MM.1S (cell line): ENCODE data around the gene ANTXRL.

Experiments used
- DNase-seq: peaks from one replicate; pipeline ENCODE4 v3.0.0-alpha.2; 2015
- H2AFZ ChIP-seq: fragments of 300-600 bp; sonication (generic); 2 replicates; pipeline ENCODE4 v1.6.0; 2016; ENCODE audit warnings: antibody characterized with exemption, low read length
- H3F3A ChIP-seq: fragments of 300-600 bp; sonication (generic); 2 replicates; pipeline ENCODE4 v1.6.1; 2016; ENCODE audit warnings: mild to moderate bottlenecking, antibody characterized with exemption, low read length, moderate library complexity, mixed read lengths; ENCODE audit not compliant: insufficient read depth
- H3K27ac ChIP-seq: fragments of 300-600 bp; sonication (generic); 2 replicates; pipeline ENCODE4 v1.5.1; 2016; ENCODE audit warnings: mild to moderate bottlenecking, low read length
- H3K27me3 ChIP-seq: fragments of 300-600 bp; sonication (generic); replicated peaks from 2 replicates; pipeline ENCODE4 v1.6.0; 2016; ENCODE audit warnings: low read length; ENCODE audit not compliant: insufficient read depth
- H3K36me3 ChIP-seq: fragments of 300-600 bp; sonication (generic); replicated peaks from 2 replicates; pipeline ENCODE4 v1.6.1; 2016; ENCODE audit warnings: mild to moderate bottlenecking, low read length, mixed read lengths; ENCODE audit not compliant: insufficient read depth
- H3K4me1 ChIP-seq: fragments of 300-600 bp; sonication (generic); 2 replicates; pipeline ENCODE4 v1.6.1; 2016; ENCODE audit warnings: low read length, mixed read lengths
- H3K4me2 ChIP-seq: fragments of 300-600 bp; sonication (generic); 2 replicates; pipeline ENCODE4 v1.6.0; 2016; ENCODE audit warnings: low read depth, low read length
- H3K4me3 ChIP-seq: fragments of 300-600 bp; sonication (generic); 2 replicates; pipeline ENCODE4 v1.5.1; 2016; ENCODE audit warnings: low read length, mixed read lengths
- H3K79me2 ChIP-seq: fragments of 300-600 bp; sonication (generic); 2 replicates; pipeline ENCODE4 v1.6.1; 2016; ENCODE audit warnings: mixed run types, low read length, mixed read lengths
- H3K9ac ChIP-seq: fragments of 300-600 bp; sonication (generic); 2 replicates; pipeline ENCODE4 v1.6.1; 2016; ENCODE audit warnings: low read length, mixed read lengths
- H3K9me2 ChIP-seq: fragments of 300-600 bp; sonication (generic); replicated peaks from 2 replicates; pipeline ENCODE4 v1.6.1; 2016; ENCODE audit warnings: mild to moderate bottlenecking, low read length, mixed read lengths; ENCODE audit not compliant: insufficient read depth
- H3K9me3 ChIP-seq: fragments of 300-600 bp; sonication (generic); replicated peaks from 2 replicates; pipeline ENCODE4 v1.6.1; 2016; ENCODE audit warnings: mild to moderate bottlenecking, low read length, mixed read lengths; ENCODE audit not compliant: insufficient read depth
- H4K20me1 ChIP-seq: fragments of 300-600 bp; sonication (generic); 2 replicates; pipeline ENCODE4 v1.6.1; 2016; ENCODE audit warnings: mild to moderate bottlenecking, low read length, moderate library complexity, mixed read lengths; ENCODE audit not compliant: insufficient read depth
- CTCF ChIP-seq: fragments of 300-600 bp; sonication (generic); IDR thresholded peaks from 2 replicates; pipeline ENCODE4 v1.5.1; 2016; ENCODE audit warnings: antibody characterized with exemption, low read length, mixed read lengths
- EZH2 ChIP-seq: fragments of 300-600 bp; sonication (generic); optimal IDR thresholded peaks from 2 replicates; pipeline ENCODE3; 2017; ENCODE audit warnings: low read depth, mild to moderate bottlenecking, antibody characterized with exemption, low read length, mixed read lengths
- EZH2phosphoT487 ChIP-seq: fragments of 300-600 bp; sonication (generic); IDR thresholded peaks from 2 replicates; pipeline ENCODE4 v1.6.1; 2018; ENCODE audit warnings: antibody characterized with exemption, low read length

ANTXRL gene

GRCh38 chr10:46291817-46292572, 5.2 kb downstream of the ANTXRL start:
- H3K27ac ChIP-seq, result no peak overlapping the region
- H3K27me3 ChIP-seq, result no peaks in the 10 kb centered on the region
- no peak overlapping the region for H3K4me3 ChIP-seq
- TF ChIP-seq EZH2 (no peak), EZH2phosphoT487 (no peak), CTCF (no peak)
- H3K4me2 ChIP-seq, result no peak overlapping the region
- no peak overlapping the region for H2AFZ ChIP-seq
- H3K9me3 ChIP-seq, result no peaks in the 10 kb centered on the region
- H3K79me2 ChIP-seq, result no peaks in the 10 kb centered on the region
- no peak overlapping the region for H3K9ac ChIP-seq
- H3K36me3 ChIP-seq, result no peaks in the 10 kb centered on the region
- no peak for DNase-seq
- no peaks in the 10 kb centered on the region for H4K20me1 ChIP-seq
- H3K9me2 ChIP-seq, result no peaks in the 10 kb centered on the region
- H3F3A ChIP-seq, result no peaks in the 10 kb centered on the region
- H3K4me1 ChIP-seq, result no peaks in the 10 kb centered on the region

DNA sequence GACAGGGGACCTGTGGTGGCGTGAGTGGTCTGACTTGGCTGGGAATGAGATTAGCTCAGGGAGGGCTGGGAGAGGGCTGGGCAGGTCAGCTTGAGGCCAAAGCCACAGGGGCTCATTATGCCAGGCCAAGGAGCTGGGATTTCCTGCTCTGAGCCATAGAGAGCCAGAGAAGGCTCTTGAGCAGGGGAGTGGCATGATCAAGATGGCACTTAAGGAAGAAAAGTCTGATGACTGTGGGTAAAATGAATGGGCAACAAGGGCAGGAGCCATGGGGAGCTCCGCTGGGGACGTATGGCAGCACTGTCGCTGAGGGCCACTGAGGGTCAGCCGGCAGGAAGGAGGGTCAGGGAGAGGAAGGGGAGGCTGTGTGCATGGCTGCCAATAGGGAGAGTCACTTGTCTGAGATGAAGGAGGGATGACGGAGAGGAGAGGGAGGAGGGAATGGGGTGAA, 5.8 kb downstream of the ANTXRL start:
- no peaks in the 10 kb centered on the region for H3K9me2 ChIP-seq
- no peaks in the 10 kb centered on the region for H3K9me3 ChIP-seq
- H3K4me2 ChIP-seq, result no peak overlapping the region
- no peak overlapping the region for H3K9ac ChIP-seq
- H2AFZ ChIP-seq, result no peak overlapping the region
- TF ChIP-seq EZH2phosphoT487 (no peak), CTCF (no peak), EZH2 (no peak)
- no peaks in the 10 kb centered on the region for H3F3A ChIP-seq
- no peaks in the 10 kb centered on the region for H3K27me3 ChIP-seq
- DNase-seq, result no peak
- H3K79me2 ChIP-seq, result no peaks in the 10 kb centered on the region
- H4K20me1 ChIP-seq, result no peaks in the 10 kb centered on the region
- H3K36me3 ChIP-seq, result no peaks in the 10 kb centered on the region
- no peak overlapping the region for H3K27ac ChIP-seq
- H3K4me1 ChIP-seq, result no peaks in the 10 kb centered on the region
- H3K4me3 ChIP-seq, result no peak overlapping the region

GRCh38 chr10:46293228-46293627, 6.4 kb downstream of the ANTXRL start:
- Histone ChIP-seq H4K20me1 (no peaks in the 10 kb centered on the region), H3K79me2 (no peaks in the 10 kb centered on the region), H3K36me3 (no peaks in the 10 kb centered on the region), H3K4me3 (no peak overlapping the region), H3K27me3 (no peaks in the 10 kb centered on the region), H3K4me2 (no peak overlapping the region), H2AFZ (no peak overlapping the region), H3K4me1 (no peaks in the 10 kb centered on the region), H3K9me2 (no peaks in the 10 kb centered on the region), H3F3A (no peaks in the 10 kb centered on the region), H3K9ac (no peak overlapping the region), H3K9me3 (no peaks in the 10 kb centered on the region), H3K27ac (no peak overlapping the region)
- TF ChIP-seq EZH2phosphoT487 (no peak), EZH2 (no peak), CTCF (no peak)
- DNase-seq, result no peak
